AG08396 (cell line): ENCODE results near the gene CLDN3.
"Not testable (repeated sequence)": the region's sequence is repeated elsewhere in the genome, so short reads cannot be mapped to it uniquely, and the experiment has no call there.

ENCODE experiments used
- DNase-seq: peaks from one replicate; pipeline ENCODE4 v3.0.0; 2012; ENCODE audit warnings: low spot score, mixed read lengths

CLDN3 gene

GRCh38 chr7:73736885-73737284 lies 33.2 kb downstream of the CLDN3 start:
- DNase-seq = no peak

DNA sequence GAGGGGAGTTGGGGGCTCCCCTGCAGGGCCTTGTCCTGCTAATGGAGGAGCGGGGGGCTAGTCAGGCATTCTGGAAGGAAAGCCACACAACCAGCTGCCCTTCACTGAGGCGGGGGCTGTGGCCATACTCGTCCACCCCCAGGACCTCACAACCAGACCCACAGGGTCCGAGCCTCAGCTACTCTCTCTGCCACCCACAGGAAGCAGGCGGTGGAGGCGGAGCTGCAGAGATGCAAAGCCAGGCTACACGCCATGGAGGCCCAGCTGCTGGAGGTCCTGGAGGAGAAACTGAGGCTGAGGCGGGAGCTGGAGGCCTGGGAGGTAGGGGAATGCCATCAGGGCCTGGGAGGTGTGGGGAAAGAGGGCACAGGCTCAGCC lies 34.6 kb downstream of the CLDN3 start:
- DNase-seq = no peak

GRCh38 chr7:73734619-73735527 lies 35.2 kb downstream of the CLDN3 start:
- DNase-seq = peak; percentile 81

DNA sequence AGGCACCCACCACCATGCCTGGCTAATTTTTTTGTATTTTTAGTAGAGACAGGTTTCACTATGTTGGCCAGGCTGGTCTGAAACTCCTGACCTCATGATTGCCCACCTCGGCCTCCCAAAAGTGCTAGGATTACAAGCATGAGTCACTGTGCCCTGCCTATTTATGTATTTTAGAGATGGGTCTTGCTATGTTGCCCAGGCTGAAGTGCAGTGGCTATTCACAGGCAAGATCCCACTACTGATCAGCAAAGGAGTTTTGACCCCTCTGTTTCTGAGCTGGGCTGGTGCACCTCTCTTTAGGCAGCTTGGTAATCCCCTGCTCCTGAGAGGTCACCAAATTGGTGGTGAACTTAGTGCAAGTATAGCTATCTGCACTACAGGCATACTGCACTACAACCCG lies 37.7 kb downstream of the CLDN3 start:
- DNase-seq = no peak

- no peak for DNase-seq
These were observed 39.6 kb downstream of the CLDN3 start for GRCh38 chr7:73730485-73730884.

GRCh38 chr7:73728551-73728950 lies 41.5 kb downstream of the CLDN3 start:
- DNase-seq = no peak

- DNase-seq = no peak
These were observed 42.1 kb downstream of the CLDN3 start for GRCh38 chr7:73727952-73728351.

GRCh38 chr7:73726083-73726466 lies 44.0 kb downstream of the CLDN3 start:
- no peak for DNase-seq

- DNase-seq = no peak
These were observed 46.3 kb downstream of the CLDN3 start for GRCh38 chr7:73723813-73724212.

GRCh38 chr7:73722785-73723184 lies 47.3 kb downstream of the CLDN3 start:
- DNase-seq = no peak

DNA sequence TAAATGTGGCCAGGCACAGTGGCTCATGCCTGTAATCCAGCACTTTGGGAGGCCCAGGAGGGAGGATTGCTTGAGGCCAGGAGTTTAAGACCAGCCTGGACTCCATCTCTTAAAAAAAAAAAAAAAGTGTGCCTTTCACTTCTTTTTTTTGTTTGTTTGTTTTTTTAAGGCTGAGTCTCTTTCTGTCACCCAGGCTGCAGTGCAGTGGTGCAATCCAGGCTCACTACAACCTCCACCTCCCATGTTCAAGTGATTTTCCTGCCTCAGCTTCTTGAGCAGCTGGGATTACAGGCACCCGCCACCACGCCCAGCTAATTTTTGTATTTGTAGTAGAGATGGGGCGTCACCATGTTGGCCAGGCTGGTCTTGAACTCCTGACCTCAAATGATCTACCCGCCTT lies 47.9 kb downstream of the CLDN3 start:
- DNase-seq = not testable (repeated sequence)

DNA sequence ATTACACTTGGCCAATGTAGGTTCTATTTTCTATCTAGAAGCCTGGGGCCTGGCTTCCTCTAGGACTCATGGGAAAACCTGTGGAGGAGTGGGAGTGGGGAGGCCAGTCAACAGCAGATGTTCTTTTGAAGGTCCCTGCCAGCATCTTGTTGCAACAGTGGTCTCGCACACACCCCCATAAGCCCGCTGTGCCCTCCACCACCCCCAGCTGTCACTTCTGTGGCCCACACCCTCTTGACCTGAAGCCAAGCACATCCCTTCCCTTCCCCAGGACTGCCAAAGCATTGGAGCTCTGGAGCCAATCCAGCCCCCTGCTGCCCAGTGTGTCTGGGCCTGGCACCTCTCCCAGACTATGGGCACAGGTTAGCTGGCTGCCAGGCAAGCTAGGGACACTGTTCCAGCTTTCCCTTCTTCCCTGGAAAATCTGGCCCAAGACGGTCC lies 48.7 kb downstream of the CLDN3 start:
- no peak for DNase-seq

- DNase-seq = not testable (repeated sequence)
These were observed 49.6 kb downstream of the CLDN3 start for GRCh38 chr7:73720443-73720842.

DNA sequence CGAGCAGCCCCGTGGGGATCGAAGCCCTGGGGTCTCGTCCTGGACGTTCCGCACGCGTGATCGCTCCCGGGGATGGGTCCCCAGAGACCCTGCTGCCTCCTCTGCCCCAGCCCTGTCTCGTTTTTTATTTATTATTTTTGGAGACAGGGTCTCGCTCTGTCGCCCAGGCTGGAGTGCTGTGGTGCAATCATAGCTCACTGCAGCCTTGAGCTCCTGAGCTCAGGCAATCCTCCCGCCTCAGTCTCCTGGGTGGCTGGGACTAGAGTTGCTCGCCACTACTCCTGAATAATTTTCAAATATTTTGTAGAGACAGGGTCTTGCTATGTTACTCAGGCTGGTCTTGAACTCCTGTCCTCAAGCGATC lies 50.3 kb downstream of the CLDN3 start:
- DNase-seq = no peak
